NCI-H524 treated with DMSO at 0.1 percent for 48 hours (cell line): ENCODE measurements around the gene PLEKHA6.

Experiments used
- DNase-seq: peaks from one replicate; lab custom pipeline; 2025; lab: John Stamatoyannopoulos, UW

PLEKHA6 gene

GRCh38 chr1:204286315-204286714 lies 73.4 kb downstream of the PLEKHA6 start:
- DNase-seq, result no peak

DNA sequence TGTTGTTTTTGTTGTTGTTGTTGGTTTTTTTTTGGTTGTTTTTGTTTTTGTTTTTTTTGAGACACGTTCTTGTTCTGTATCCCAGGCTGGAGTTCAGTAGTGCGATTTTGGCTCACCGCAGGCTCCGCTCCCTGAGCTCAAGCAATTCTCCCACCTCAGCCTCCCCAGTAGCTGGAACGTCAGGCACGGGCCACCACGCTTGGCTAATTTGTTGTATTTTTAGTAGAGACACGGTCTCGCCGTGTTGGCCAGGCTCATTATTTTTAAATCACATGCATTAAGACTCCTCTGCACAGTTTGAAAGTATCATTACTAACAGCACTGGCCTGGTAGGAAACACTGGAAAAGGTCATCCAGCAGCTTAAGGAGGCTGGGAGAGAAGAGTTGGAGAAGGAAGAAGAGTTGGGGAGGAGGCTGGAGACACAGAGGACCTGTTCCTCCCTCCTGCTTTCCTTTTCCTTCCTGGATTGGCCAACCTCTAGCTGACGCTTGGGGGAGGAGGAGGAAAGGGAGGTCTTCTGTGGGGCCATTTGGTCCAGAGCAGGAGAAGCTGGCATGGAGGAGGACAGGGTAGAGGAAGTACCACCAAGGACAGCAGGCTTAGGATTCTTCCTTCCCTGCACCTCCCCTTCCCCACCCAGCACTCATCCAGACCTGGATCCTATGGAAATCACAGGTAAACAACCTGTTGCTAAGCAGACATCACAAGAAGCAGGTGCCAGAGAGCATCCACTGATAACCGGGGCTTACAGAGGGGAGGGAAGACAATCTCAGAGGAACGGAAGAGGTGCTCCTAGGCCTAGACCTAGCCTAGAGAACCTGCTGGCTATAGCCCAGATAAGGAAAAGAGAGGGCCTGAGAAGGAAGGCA lies 74.1 kb downstream of the PLEKHA6 start:
- no peak for DNase-seq

- no peak for DNase-seq
Measured at GRCh38 chr1:204284929-204285328, 74.8 kb downstream of the PLEKHA6 start.

GRCh38 chr1:204283711-204284651 lies 75.7 kb downstream of the PLEKHA6 start:
- peak; percentile 75 for DNase-seq

DNA sequence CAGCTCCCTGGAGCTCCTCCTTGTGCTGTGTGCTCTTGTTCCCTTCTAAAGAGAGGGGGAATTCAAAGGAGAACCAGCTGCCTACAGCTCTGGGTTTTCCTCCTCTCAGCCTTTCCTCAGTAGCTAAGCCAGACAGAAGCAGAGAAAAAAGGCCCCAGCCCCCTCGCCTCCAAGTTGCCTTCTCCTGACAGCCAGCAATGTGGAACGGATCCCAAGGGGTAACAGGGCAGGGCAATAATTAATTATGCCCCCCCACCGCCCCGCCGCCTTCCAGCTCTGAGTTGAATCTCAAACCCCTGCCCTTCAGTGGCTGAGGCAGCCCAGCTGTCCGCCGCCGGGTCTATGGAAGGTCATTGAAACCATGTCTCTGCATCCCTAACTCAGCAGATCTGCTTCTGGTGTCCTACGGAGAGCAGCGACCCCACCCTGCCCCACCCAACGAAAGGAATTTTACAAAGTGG lies 76.9 kb downstream of the PLEKHA6 start:
- no peak for DNase-seq

GRCh38 chr1:204280099-204280961 lies 79.4 kb downstream of the PLEKHA6 start:
- DNase-seq, result peak; percentile 71

- DNase-seq, result no peak
Measured at GRCh38 chr1:204278958-204279357, 80.8 kb downstream of the PLEKHA6 start.

GRCh38 chr1:204278251-204278650 lies 81.5 kb downstream of the PLEKHA6 start:
- no peak for DNase-seq

- no peak for DNase-seq
Measured at GRCh38 chr1:204277563-204278219, 82.0 kb downstream of the PLEKHA6 start.

GRCh38 chr1:204275695-204276370 lies 83.9 kb downstream of the PLEKHA6 start:
- DNase-seq, result no peak

DNA sequence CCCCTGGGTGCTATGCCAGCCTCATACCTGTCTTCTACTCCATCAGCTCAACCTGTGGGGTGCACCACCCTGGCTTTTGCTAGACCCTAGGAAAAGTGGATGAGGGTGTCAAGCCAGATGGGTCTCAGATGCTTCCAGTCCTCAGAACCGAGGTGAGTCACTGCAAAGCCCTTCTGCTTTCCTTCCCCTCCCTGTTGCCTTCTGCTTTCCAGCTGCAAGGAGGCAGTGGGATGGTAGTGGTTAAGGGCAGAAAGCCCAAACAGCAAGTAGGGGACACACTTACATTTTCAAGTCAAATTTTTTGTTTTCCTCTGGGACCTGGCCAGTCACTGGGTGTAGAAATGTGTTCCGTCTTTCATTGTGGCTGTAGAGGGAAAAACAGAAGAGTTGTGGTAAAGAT lies 85.3 kb downstream of the PLEKHA6 start:
- no peak for DNase-seq

DNA sequence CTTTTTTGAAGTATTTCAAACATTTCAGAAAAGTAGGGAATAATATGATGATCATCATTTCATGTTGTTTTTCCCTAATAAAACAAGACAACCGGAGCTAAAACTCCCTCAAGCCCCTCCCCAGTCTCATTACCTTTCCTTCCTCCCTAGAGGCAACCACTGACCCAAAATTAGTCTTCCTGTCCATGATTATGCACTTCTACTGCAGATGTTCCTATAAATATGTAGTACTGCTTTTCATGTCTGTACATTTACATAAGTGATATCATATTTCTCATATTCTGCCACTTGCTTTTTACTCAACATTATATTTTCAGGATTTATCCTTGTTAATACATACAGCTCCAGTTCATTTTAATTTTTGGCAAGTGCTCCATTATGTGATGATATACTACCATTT lies 87.2 kb downstream of the PLEKHA6 start:
- no peak for DNase-seq

- no peak for DNase-seq
Measured at GRCh38 chr1:204271970-204272369, 87.8 kb downstream of the PLEKHA6 start.

GRCh38 chr1:204268101-204268500 lies 91.6 kb downstream of the PLEKHA6 start:
- DNase-seq, result no peak

GRCh38 chr1:204267191-204267601 lies 92.5 kb downstream of the PLEKHA6 start:
- no peak for DNase-seq

GRCh38 chr1:204266504-204267034 lies 93.2 kb downstream of the PLEKHA6 start:
- no peak for DNase-seq

- no peak for DNase-seq
Measured at GRCh38 chr1:204265665-204266064, 94.1 kb downstream of the PLEKHA6 start.

- DNase-seq, result no peak
Measured at GRCh38 chr1:204264805-204265204, 94.9 kb downstream of the PLEKHA6 start.

DNA sequence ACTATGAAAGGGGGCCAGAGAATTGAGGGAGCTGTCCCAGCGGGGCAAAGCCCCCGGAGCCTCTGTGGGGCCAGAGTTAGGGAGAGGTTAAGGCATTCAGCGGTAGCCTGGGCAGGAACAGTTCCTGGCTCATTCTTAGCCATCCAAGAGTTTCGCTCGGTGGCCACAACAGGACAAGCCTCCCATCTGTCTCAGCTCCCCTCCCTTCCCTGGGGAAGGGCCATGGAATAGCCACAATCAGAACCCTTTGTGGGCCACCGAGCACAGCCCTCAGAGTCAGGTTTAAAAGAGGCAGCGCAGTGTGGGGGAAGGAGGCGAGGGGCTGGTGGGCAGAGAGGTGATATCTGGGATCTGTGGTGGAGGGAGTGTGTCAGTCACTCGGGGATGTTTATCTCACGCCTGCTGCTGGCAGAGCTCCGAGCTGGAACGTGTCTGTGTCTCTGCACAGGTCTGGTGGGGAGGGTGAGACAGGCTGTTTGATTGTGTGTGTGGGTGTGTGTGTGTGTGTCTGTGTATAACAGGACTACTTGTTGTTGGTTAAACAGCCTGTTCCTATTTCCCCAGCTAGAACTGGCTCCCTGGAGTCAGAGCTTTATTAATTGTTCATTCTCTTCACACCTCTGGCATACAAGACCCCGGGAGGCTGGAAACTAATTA lies 96.3 kb downstream of the PLEKHA6 start:
- DNase-seq, result no peak
